Endodermal cell (in vitro differentiated cells): ENCODE measurements around the gene RBM15B. TPM values are rescaled to one million over a fixed set of nuclear protein-coding genes. Genes with fewer than 3 reads are reported as not detected.

Experiments used
- DNase-seq: peaks from one replicate; pipeline ENCODE4 v3.0.0-alpha.2; 2017
- H3K27ac ChIP-seq: 2 replicates; pipeline ENCODE4 v1.5.1; 2013; ENCODE audit warnings: mild to moderate bottlenecking, low read depth, low read length, moderate library complexity
- H3K27me3 ChIP-seq: 2 replicates; pipeline ENCODE4 v1.6.1; 2013; ENCODE audit warnings: mild to moderate bottlenecking, low read length, moderate library complexity; ENCODE audit not compliant: insufficient read depth, control insufficient read depth, poor library complexity, severe bottlenecking
- H3K36me3 ChIP-seq: 2 replicates; pipeline ENCODE4 v1.7.0; 2013; ENCODE audit warnings: mild to moderate bottlenecking, low read length, moderate library complexity; ENCODE audit not compliant: control insufficient read depth, insufficient read depth
- H3K4me1 ChIP-seq: one replicate; pipeline ENCODE4 v1.7.0; 2013; ENCODE audit warnings: low read length; ENCODE audit not compliant: control insufficient read depth, insufficient read depth
- H3K4me3 ChIP-seq: 2 replicates; pipeline ENCODE4 v1.5.1; 2013; ENCODE audit warnings: mild to moderate bottlenecking, low read length, moderate library complexity
- H3K9ac ChIP-seq: 2 replicates; pipeline ENCODE4 v1.6.1; 2013; ENCODE audit warnings: mild to moderate bottlenecking, low read length, moderate library complexity; ENCODE audit not compliant: poor library complexity, severe bottlenecking; ENCODE audit errors: extremely low read depth
- H3K9me3 ChIP-seq: 2 replicates; pipeline ENCODE4 v1.6.1; 2013; ENCODE audit warnings: mild to moderate bottlenecking, low read length, moderate library complexity; ENCODE audit not compliant: control insufficient read depth
- H3K27ac Mint-ChIP-seq: 2 replicates; pipeline ENCODE4 v1.8.0; 2020; ENCODE audit warnings: mixed read lengths
- H3K27me3 Mint-ChIP-seq: 2 replicates; pipeline ENCODE4 v1.8.0; 2021; ENCODE audit warnings: mild to moderate bottlenecking, mixed read lengths; ENCODE audit not compliant: insufficient read depth
- H3K36me3 Mint-ChIP-seq: 2 replicates; pipeline ENCODE4 v1.8.0; 2020; ENCODE audit warnings: low read depth, mixed read lengths
- H3K4me1 Mint-ChIP-seq: 2 replicates; pipeline ENCODE4 v1.8.0; 2020; ENCODE audit warnings: mixed read lengths
- H3K4me3 Mint-ChIP-seq: 2 replicates; pipeline ENCODE4 v1.8.0; 2020; ENCODE audit warnings: mild to moderate bottlenecking, moderate library complexity, mixed read lengths
- H3K9me3 Mint-ChIP-seq: 2 replicates; pipeline ENCODE4 v1.8.0; 2020; ENCODE audit warnings: mild to moderate bottlenecking, mixed read lengths
- WGBS, 2 experiments: methylation state at CpG; one replicate each; pipeline versions ENCODE4 v1.1.5 to v1.1.7; 2013; ENCODE audit warnings: missing lambda C conversion rate in 2 of 2, mixed read lengths in 1 of 2; ENCODE audit not compliant: insufficient coverage in 1 of 2, insufficient read length in 1 of 2; 5-methylcytosine and 5-hydroxymethylcytosine counted together
- total RNA-seq, 2 donors: library from RNA; stranded (reverse); fragmentation: NEBNext Ultra II Directional in 1 of 2; extraction: Animal tissue kit (Norgen Biotek cat#: 25700) in 1 of 2; gene quantifications; 2 replicates in 1 of 2; 3 replicates in 1 of 2; pipeline ENCODE4 v1.2.1, GENCODE V29; 2021
- TF ChIP-seq, protein P1 (sequence below): fragments of 200-600 bp; sonication (generic); conservative IDR thresholded peaks from 2 replicates; pipeline ENCODE4 v1.5.0; 2021; ENCODE audit warnings: antibody characterized with exemption, mild to moderate bottlenecking

RBM15B gene
- total RNA-seq, 2 donors from 2014 or later = 49.5 to 58.2 TPM

DNA sequence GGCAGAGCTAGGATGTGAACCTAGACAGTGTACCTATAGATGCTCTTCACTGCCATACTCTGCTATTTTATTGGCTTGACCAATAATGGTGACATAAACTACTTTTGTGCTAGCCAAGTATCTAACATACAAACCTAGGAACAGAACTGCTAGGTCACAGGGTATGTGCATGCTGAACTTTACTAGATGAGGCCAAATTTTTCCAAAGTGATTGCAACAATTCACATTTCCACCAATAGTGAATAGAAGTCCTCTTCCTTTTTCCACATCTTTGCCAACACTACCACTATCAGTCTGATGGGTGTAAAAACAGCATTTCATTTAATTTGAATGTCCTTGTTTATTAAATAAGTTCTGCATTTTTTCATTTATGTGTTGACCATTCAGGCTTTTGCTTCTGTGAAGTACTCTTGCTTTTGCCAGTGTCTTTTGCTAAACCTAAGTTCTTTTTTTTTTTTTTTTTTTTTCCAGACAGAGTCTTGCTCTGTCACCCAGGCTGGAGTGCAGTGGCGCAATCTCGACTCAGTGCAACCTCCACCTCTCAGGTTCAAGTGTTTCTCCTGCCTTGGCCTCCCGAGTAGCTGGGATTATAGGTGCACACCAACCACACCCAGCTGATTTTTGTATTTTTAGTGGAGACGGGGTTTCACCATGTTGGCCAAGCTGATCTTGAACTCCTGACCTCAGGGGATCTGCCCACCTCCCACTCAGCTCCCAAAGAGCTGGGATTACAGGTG, 54.6 kb downstream of the RBM15B start:
- no peak overlapping the region for H3K27ac ChIP-seq
- peaks cover 6% of the 10 kb centered on the region for H3K9me3 ChIP-seq
- H3K9ac ChIP-seq = no peak overlapping the region
- Mint-ChIP-seq H3K4me3 (no peak overlapping the region), H3K36me3 (peaks cover 34% of the 10 kb centered on the region), H3K27ac (no peak overlapping the region), H3K27me3 (no peaks in the 10 kb centered on the region), H3K4me1 (no peaks in the 10 kb centered on the region), H3K9me3 (peaks cover 6% of the 10 kb centered on the region)
- no peaks in the 10 kb centered on the region for H3K27me3 ChIP-seq
- TF ChIP-seq, protein P1, sequence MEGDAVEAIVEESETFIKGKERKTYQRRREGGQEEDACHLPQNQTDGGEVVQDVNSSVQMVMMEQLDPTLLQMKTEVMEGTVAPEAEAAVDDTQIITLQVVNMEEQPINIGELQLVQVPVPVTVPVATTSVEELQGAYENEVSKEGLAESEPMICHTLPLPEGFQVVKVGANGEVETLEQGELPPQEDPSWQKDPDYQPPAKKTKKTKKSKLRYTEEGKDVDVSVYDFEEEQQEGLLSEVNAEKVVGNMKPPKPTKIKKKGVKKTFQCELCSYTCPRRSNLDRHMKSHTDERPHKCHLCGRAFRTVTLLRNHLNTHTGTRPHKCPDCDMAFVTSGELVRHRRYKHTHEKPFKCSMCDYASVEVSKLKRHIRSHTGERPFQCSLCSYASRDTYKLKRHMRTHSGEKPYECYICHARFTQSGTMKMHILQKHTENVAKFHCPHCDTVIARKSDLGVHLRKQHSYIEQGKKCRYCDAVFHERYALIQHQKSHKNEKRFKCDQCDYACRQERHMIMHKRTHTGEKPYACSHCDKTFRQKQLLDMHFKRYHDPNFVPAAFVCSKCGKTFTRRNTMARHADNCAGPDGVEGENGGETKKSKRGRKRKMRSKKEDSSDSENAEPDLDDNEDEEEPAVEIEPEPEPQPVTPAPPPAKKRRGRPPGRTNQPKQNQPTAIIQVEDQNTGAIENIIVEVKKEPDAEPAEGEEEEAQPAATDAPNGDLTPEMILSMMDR = no peak
- DNase-seq = no peak
- 83 to 92% methylated on average over 1 to 4 of the region's 4 CpGs for WGBS, 2 experiments
- peaks cover 38% of the 10 kb centered on the region for H3K36me3 ChIP-seq
- no peaks in the 10 kb centered on the region for H3K4me1 ChIP-seq
- H3K4me3 ChIP-seq = no peak overlapping the region

Other genes with a start within 250 kb of the RBM15B start
- 100 to 1,000 TPM; 153 to 225 TPM for gene MANF, start 6.0 kb upstream of the RBM15B start, total RNA-seq
- 10 to 100 TPM; 24.9 to 27.1 TPM for gene DCAF1, start 108.7 kb downstream of the RBM15B start, total RNA-seq
- 10 to 100 TPM; 54.1 to 56.4 TPM for gene RAD54L2, start 147.4 kb downstream of the RBM15B start, total RNA-seq